ENCODE results near the gene CYP2C19. TPM values are rescaled to one million over a fixed set of nuclear protein-coding genes. Genes with fewer than 3 reads are reported as not detected.
"Not testable (repeated sequence)": the region's sequence is repeated elsewhere in the genome, so short reads cannot be mapped to it uniquely, and the experiment has no call there.

Gene CYP2C19
- total RNA-seq, 4 donors from 2014 or later, result 0.54 to 0.89 TPM; not detected in 2

GRCh38 chr10:94784256-94784655 lies 21.8 kb downstream of the CYP2C19 start:
- Histone ChIP-seq H3K4me3 (no peak overlapping the region), H3K36me3 (no peaks in the 10 kb centered on the region), H3K9me3 (no peaks in the 10 kb centered on the region), H3K27ac (no peak overlapping the region), H3K27me3 (no peaks in the 10 kb centered on the region), H3K4me1 (no peaks in the 10 kb centered on the region)
- no peak for ATAC-seq
- no peak for TF ChIP-seq CTCF (IDR thresholded peaks at IDR 0.05)
- TF ChIP-seq POLR2AphosphoS5 (IDR thresholded peaks at IDR 0.05), result no peak
- TF ChIP-seq POLR2A (IDR thresholded peaks at IDR 0.05), result no peak
- no peak for TF ChIP-seq EP300 (IDR thresholded peaks at IDR 0.05)

GRCh38 chr10:94785211-94785610 lies 22.7 kb downstream of the CYP2C19 start:
- H3K9me3 ChIP-seq, result no peaks in the 10 kb centered on the region
- no peak overlapping the region for H3K4me3 ChIP-seq
- no peak for ATAC-seq
- TF ChIP-seq EP300 (IDR thresholded peaks at IDR 0.05) (no peak), POLR2A (IDR thresholded peaks at IDR 0.05) (no peak), CTCF (IDR thresholded peaks at IDR 0.05) (no peak), POLR2AphosphoS5 (IDR thresholded peaks at IDR 0.05) (no peak)
- H3K36me3 ChIP-seq, result no peaks in the 10 kb centered on the region
- H3K27me3 ChIP-seq, result no peaks in the 10 kb centered on the region
- H3K27ac ChIP-seq, result no peak overlapping the region
- no peaks in the 10 kb centered on the region for H3K4me1 ChIP-seq
- WGBS, 2 donors (ENCODE audit: low coverage in 1 of 2), result 48 to 64% methylated on average over 2 of the region's 2 CpGs

GRCh38 chr10:94800551-94800950 lies 38.1 kb downstream of the CYP2C19 start:
- not testable (repeated sequence) for H3K27me3 ChIP-seq, H3K36me3 ChIP-seq, H3K27ac ChIP-seq, H3K4me1 ChIP-seq, H3K4me3 ChIP-seq, ATAC-seq
- 62% methylated on average over 2 of the region's 4 CpGs; no CpG with 5 or more reads in 1 of the 2 donors for WGBS, 2 donors (ENCODE audit: low coverage in 1 of 2)
- peaks cover 0 to 22% (median 0%) of the 10 kb centered on the region in 3 donors for H3K9me3 ChIP-seq

GRCh38 chr10:94803307-94803706 lies 40.8 kb downstream of the CYP2C19 start:
- Histone ChIP-seq H3K27ac (no peak overlapping the region), H3K36me3 (no peaks in the 10 kb centered on the region), H3K27me3 (no peaks in the 10 kb centered on the region), H3K4me1 (no peaks in the 10 kb centered on the region), H3K4me3 (no peak overlapping the region), H3K9me3 (peaks cover 0 to 8% (median 0%) of the 10 kb centered on the region in 3 donors)
- no CpG with 5 or more reads among the region's 1 CpG for WGBS, 2 donors (ENCODE audit: low coverage in 1 of 2)
- ATAC-seq, result no peak
- TF ChIP-seq POLR2AphosphoS5 (IDR thresholded peaks at IDR 0.05) (no peak), POLR2A (IDR thresholded peaks at IDR 0.05) (no peak), CTCF (IDR thresholded peaks at IDR 0.05) (no peak), EP300 (IDR thresholded peaks at IDR 0.05) (no peak)

- not testable (repeated sequence) for H3K4me1 ChIP-seq, ATAC-seq, H3K27me3 ChIP-seq, H3K36me3 ChIP-seq, H3K4me3 ChIP-seq, H3K27ac ChIP-seq
- H3K9me3 ChIP-seq, result peaks cover 0 to 24% (median 0%) of the 10 kb centered on the region in 3 donors
- WGBS, 2 donors (ENCODE audit: low coverage in 1 of 2), result 67 to 87% methylated on average over 3 to 6 of the region's 13 CpGs
Measured at GRCh38 chr10:94830025-94830424, 67.5 kb downstream of the CYP2C19 start.

GRCh38 chr10:94846204-94846603 lies 83.7 kb downstream of the CYP2C19 start:
- no peak for ATAC-seq
- no peaks in the 10 kb centered on the region for H3K4me1 ChIP-seq
- no peak for TF ChIP-seq EP300 (IDR thresholded peaks at IDR 0.05)
- TF ChIP-seq POLR2A (IDR thresholded peaks at IDR 0.05), result no peak
- TF ChIP-seq CTCF (IDR thresholded peaks at IDR 0.05), result no peak
- no peak for TF ChIP-seq POLR2AphosphoS5 (IDR thresholded peaks at IDR 0.05)
- H3K27ac ChIP-seq, result no peak overlapping the region
- H3K27me3 ChIP-seq, result no peaks in the 10 kb centered on the region
- WGBS, 2 donors (ENCODE audit: low coverage in 1 of 2), result 46 to 67% methylated on average over 1 of the region's 1 CpG
- peaks cover 0 to 10% (median 0%) of the 10 kb centered on the region in 3 donors for H3K9me3 ChIP-seq
- H3K36me3 ChIP-seq, result no peaks in the 10 kb centered on the region
- H3K4me3 ChIP-seq, result no peak overlapping the region

Data from gastroesophageal sphincter (tissue), 4 donors.